ENCODE data around the gene OGDHL.

Gene OGDHL

DNA sequence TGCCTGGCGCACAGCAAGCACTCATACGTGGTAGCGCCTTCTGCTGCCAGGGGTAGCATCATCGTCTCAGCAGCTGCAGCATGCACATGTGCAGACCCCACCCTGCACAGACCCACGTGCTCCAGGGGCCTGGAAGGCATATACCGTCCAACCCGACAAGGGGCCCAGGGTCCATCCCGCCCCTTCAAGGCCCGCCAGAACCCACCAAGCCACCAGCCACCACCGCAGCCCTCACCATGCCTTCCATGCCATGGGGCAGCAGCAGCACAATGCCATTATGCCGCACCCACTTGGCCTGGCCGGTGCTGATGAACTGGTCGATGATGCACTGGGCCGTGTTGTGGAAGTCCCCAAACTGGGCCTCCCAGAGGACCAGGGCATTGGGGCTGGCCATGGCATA is 22.7 kb downstream of the OGDHL start:
- H3K36me3 ChIP-seq (ENCODE audit: insufficient read depth, low read length): no peaks in the 10 kb centered on the region

DNA sequence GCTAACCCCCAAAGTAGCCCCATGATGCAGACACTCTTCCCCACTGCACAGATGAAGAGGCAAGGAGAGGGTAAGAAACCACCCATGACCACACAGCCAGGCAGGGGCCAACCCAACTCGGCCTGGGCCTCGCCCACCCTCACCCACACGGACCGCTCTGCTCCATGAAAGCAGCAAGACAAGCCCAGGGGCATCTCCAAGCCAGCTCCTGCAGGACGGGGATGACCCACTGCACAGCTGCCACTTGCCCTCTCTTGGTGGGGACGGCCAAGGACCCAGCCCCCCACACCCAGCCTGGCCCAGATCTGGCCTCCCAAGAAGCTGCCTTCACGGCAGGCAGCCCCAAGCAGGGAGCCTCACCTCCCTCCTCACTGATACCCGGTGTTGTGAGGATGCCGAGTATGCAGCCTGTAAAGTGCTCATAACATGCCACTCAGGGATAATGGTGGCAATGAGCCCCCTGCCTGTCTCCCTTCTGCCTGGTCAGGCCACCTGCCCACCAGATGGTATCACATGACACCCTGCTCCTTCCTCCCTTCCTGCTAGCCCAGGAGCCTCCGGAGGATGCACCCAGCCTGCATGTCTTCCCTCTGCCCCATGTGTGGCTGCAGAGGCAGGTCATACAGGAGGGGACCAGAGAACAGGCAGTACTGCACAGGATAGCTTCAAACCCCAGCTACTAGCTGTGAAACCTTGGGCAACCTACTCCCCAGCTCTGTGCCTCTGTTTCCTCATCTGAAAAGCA is 23.3 kb downstream of the OGDHL start:
- Histone ChIP-seq H3K4me3 (no peak overlapping the region), H3K9ac (ENCODE audit: insufficient read length) (no peak overlapping the region), H3K27ac (no peak overlapping the region), H3K36me3 (ENCODE audit: insufficient read depth, low read length) (no peaks in the 10 kb centered on the region), H3K9me3 (ENCODE audit: low read depth, low read length) (no peaks in the 10 kb centered on the region)
- TF ChIP-seq FOXP2 (optimal IDR thresholded peaks at IDR 0.05; ENCODE audit: control extremely low read depth, extremely low read length, insufficient read depth) (no peak), POLR2AphosphoS5 (IDR thresholded peaks at IDR 0.05; ENCODE audit: borderline replicate concordance, low read depth, low read length) (no peak), EZH2 (IDR thresholded peaks at IDR 0.05) (no peak)
- DNase-seq (ENCODE audit: low read depth, low spot score): no peak

More for the DNA sequence above, 22.7 kb downstream of the OGDHL start:
- TF ChIP-seq POLR2AphosphoS5 (IDR thresholded peaks at IDR 0.05; ENCODE audit: borderline replicate concordance, low read depth, low read length) (no peak), FOXP2 (optimal IDR thresholded peaks at IDR 0.05; ENCODE audit: control extremely low read depth, extremely low read length, insufficient read depth) (no peak), EZH2 (IDR thresholded peaks at IDR 0.05) (no peak)
- Histone ChIP-seq H3K9ac (ENCODE audit: insufficient read length) (no peak overlapping the region), H3K9me3 (ENCODE audit: low read depth, low read length) (no peaks in the 10 kb centered on the region), H3K4me3 (no peak overlapping the region), H3K27ac (no peak overlapping the region)
- DNase-seq (ENCODE audit: low read depth, low spot score): no peak

- TF ChIP-seq EZH2 (IDR thresholded peaks at IDR 0.05): no peak
- TF ChIP-seq POLR2AphosphoS5 (IDR thresholded peaks at IDR 0.05; ENCODE audit: borderline replicate concordance, low read depth, low read length): no peak
- TF ChIP-seq FOXP2 (optimal IDR thresholded peaks at IDR 0.05; ENCODE audit: control extremely low read depth, extremely low read length, insufficient read depth): no peak
- Histone ChIP-seq H3K36me3 (ENCODE audit: insufficient read depth, low read length) (no peaks in the 10 kb centered on the region), H3K27ac (no peak overlapping the region), H3K9ac (ENCODE audit: insufficient read length) (no peak overlapping the region), H3K9me3 (ENCODE audit: low read depth, low read length) (no peaks in the 10 kb centered on the region), H3K4me3 (no peak overlapping the region)
- no peak for DNase-seq (ENCODE audit: low read depth, low spot score)
Measured at GRCh38 chr10:49737474-49738201, 24.5 kb downstream of the OGDHL start.

DNA sequence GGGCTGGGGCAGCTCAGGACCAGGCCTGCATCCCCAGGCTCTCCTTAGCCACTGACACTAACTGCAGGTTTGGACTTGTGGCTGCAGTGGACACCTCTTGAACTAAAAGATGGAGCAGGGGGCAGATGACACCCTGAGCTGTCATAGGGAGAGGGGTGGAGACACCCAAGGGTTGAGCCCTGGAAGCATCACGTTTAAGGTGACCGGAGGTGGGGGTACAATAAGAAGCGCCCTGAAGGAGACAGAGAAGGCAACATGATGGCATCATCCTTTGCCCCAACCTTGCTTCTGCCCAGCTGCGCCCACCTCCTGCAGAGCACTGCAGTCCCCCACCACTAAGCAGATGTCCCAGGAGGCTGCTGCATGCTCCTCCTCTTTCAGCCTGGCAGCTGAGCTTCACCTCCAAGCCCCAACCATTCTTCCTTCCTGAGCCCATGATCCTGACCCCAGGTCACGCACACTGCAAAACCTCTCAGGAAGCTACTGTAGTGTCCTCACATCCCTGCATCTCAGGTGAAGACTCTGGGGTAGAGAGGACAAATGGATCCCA is 25.5 kb downstream of the OGDHL start:
- H3K36me3 ChIP-seq (ENCODE audit: insufficient read depth, low read length): no peaks in the 10 kb centered on the region
- no peak overlapping the region for H3K27ac ChIP-seq
- no peak overlapping the region for H3K4me3 ChIP-seq
- no peak overlapping the region for H3K9ac ChIP-seq (ENCODE audit: insufficient read length)
- TF ChIP-seq EZH2 (IDR thresholded peaks at IDR 0.05) (no peak), POLR2AphosphoS5 (IDR thresholded peaks at IDR 0.05; ENCODE audit: borderline replicate concordance, low read depth, low read length) (no peak), FOXP2 (optimal IDR thresholded peaks at IDR 0.05; ENCODE audit: control extremely low read depth, extremely low read length, insufficient read depth) (no peak)
- H3K9me3 ChIP-seq (ENCODE audit: low read depth, low read length): no peaks in the 10 kb centered on the region
- DNase-seq (ENCODE audit: low read depth, low spot score): no peak

DNA sequence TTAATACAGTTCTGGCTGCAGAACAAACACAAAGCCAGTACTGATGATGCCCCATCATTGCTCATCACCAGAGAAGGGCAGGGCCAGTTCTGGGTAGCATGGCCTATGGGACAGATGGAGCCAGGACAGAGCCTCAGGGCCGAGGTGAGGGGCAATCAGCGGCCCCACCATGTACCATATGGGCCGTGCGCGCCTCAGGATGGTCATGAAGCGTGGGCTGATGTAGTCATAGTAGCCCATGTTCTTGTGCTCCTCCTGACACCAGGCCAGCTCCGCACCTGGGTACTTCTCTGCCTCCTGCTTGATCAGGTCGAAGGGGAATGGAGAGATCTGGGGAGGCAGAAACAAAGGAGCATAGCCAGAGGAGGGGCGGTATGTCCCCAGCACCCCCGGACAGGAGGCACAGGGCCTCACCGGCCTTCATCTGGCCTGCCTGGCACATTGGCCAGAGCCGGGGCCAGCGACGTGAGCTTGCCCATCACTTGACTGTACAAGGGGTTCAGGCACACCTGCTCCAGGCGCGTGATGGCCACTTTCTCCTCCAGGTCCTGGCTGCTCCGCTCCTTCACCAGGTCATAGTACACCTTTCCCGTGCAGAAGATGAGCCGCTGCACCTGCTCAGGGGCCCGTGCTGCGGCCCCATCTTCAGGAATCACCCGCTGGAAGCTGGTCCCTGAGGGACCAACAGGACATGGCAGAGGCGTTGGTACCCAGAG is 26.1 kb downstream of the OGDHL start:
- TF ChIP-seq POLR2AphosphoS5 (IDR thresholded peaks at IDR 0.05; ENCODE audit: borderline replicate concordance, low read depth, low read length) (no peak), FOXP2 (optimal IDR thresholded peaks at IDR 0.05; ENCODE audit: control extremely low read depth, extremely low read length, insufficient read depth) (no peak), EZH2 (IDR thresholded peaks at IDR 0.05) (no peak)
- H3K9me3 ChIP-seq (ENCODE audit: low read depth, low read length): no peaks in the 10 kb centered on the region
- H3K4me3 ChIP-seq: no peak overlapping the region
- H3K36me3 ChIP-seq (ENCODE audit: insufficient read depth, low read length): no peaks in the 10 kb centered on the region
- no peak overlapping the region for H3K9ac ChIP-seq (ENCODE audit: insufficient read length)
- H3K27ac ChIP-seq: no peak overlapping the region
- DNase-seq (ENCODE audit: low read depth, low spot score): no peak

DNA sequence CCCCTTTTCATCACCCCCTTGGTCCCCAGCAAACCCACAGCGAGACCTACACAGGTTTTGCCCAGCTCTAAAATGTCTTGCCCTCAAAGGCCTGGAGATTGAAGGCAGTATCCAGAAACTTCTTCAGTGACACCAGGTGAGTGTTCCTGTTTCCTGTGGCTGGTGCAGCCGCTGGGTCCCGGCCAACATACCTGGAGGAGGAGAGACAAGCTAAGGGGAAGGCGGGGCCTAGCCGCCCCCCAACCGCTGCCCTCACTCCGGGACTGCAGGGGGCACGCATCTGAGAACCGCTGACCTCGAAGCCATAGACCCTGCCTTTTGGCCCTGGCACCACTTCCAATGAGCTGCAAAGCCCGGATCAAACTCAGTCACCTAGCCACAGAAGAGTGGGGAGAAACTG is 27.0 kb downstream of the OGDHL start:
- Histone ChIP-seq H3K4me3 (no peak overlapping the region), H3K27ac (no peak overlapping the region), H3K9me3 (ENCODE audit: low read depth, low read length) (no peaks in the 10 kb centered on the region), H3K36me3 (ENCODE audit: insufficient read depth, low read length) (no peaks in the 10 kb centered on the region), H3K9ac (ENCODE audit: insufficient read length) (no peak overlapping the region)
- TF ChIP-seq FOXP2 (optimal IDR thresholded peaks at IDR 0.05; ENCODE audit: control extremely low read depth, extremely low read length, insufficient read depth): no peak
- TF ChIP-seq EZH2 (IDR thresholded peaks at IDR 0.05): no peak
- TF ChIP-seq POLR2AphosphoS5 (IDR thresholded peaks at IDR 0.05; ENCODE audit: borderline replicate concordance, low read depth, low read length): no peak
- no peak for DNase-seq (ENCODE audit: low read depth, low spot score)

- H3K9ac ChIP-seq (ENCODE audit: insufficient read length): no peak overlapping the region
- no peak overlapping the region for H3K27ac ChIP-seq
- TF ChIP-seq EZH2 (IDR thresholded peaks at IDR 0.05) (no peak), POLR2AphosphoS5 (IDR thresholded peaks at IDR 0.05; ENCODE audit: borderline replicate concordance, low read depth, low read length) (no peak), FOXP2 (optimal IDR thresholded peaks at IDR 0.05; ENCODE audit: control extremely low read depth, extremely low read length, insufficient read depth) (no peak)
- no peak for DNase-seq (ENCODE audit: low read depth, low spot score)
- H3K9me3 ChIP-seq (ENCODE audit: low read depth, low read length): no peaks in the 10 kb centered on the region
- H3K4me3 ChIP-seq: no peak overlapping the region
- no peaks in the 10 kb centered on the region for H3K36me3 ChIP-seq (ENCODE audit: insufficient read depth, low read length)
Measured at GRCh38 chr10:49734676-49735075, 27.4 kb downstream of the OGDHL start.

DNA sequence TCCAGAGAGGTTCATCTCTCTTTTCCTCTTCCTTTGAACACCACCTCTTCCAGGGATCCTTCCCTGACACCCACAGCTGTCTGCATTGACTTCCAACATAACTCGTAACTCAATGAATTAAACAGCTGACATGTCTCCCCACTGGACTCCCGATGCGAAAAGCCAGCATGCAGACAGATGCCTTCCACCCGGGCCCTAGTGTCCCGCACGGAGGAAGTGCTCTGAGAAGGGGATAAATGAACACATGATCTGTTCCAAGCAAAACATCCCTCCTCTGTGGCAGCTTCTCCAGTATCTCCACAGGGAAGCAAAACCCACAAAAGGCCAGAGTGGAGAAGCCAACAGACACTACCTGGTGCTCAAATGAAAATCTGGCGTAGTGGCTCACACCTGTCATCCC is 28.3 kb downstream of the OGDHL start:
- Histone ChIP-seq H3K27ac (no peak overlapping the region), H3K36me3 (ENCODE audit: insufficient read depth, low read length) (no peaks in the 10 kb centered on the region), H3K9ac (ENCODE audit: insufficient read length) (no peak overlapping the region), H3K4me3 (no peak overlapping the region), H3K9me3 (ENCODE audit: low read depth, low read length) (no peaks in the 10 kb centered on the region)
- no peak for DNase-seq (ENCODE audit: low read depth, low spot score)
- TF ChIP-seq EZH2 (IDR thresholded peaks at IDR 0.05) (no peak), POLR2AphosphoS5 (IDR thresholded peaks at IDR 0.05; ENCODE audit: borderline replicate concordance, low read depth, low read length) (no peak), FOXP2 (optimal IDR thresholded peaks at IDR 0.05; ENCODE audit: control extremely low read depth, extremely low read length, insufficient read depth) (no peak)
